Mesenteric fat pad (tissue), 1 donor: ENCODE results near the gene CLCN2. TPM values are rescaled to one million over a fixed set of nuclear protein-coding genes. Genes with fewer than 3 reads are reported as not detected.
A peak's percentile ranks its signal among the peaks of the same experiment; 100 is the strongest.

ENCODE experiments used
- DNase-seq: peaks from one replicate; pipeline ENCODE4 v3.0.0-alpha.2; 2020; ENCODE audit warnings: low spot score
- total RNA-seq: library from RNA; stranded (reverse); fragmentation: NEBNext Ultra II Directional; extraction: Animal tissue kit (Norgen Biotek cat#: 25700); gene quantifications from one replicate; pipeline ENCODE4 v1.2.1, GENCODE V29; 2021
- donor health status: DM: yes; HTN: yes; CAD: no.

CLCN2 gene
- total RNA-seq, 1 donor from 2014 or later = 3.8 TPM

DNA sequence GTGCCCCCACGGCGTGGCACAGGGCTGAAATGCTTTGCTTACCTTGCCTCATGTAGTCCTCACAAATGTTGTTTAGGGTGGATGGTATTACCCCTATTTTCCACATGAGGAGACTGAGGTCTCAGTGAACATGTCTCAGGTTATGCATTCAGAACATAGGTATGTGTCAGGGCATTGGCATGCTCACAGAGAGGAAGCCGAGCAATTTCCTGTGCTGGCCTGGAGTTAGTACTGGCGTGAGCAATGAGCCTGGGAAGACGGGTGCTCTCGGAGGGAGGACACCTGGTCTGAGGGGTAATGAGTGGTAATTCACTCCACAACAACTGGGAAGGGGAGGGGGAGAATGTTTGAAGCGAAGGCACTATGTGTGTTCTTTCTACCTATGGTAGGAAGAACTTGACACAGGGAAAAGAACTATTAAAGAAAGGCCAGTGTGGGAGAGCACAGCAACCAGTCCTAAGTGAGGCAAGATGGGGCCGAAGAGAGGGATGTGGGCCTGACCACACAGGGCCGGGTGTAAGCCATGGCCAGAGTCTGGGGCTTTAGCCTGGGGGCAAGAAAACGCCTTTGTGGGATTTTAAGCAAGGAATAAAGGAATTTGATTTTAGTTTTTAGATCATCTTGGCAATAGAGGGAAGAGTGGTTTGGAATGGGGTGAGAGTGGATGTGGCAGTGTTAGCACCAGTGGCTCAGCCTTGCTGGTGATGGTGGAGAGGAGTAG, 28.9 kb downstream of the CLCN2 start:
- no peak for DNase-seq

DNA sequence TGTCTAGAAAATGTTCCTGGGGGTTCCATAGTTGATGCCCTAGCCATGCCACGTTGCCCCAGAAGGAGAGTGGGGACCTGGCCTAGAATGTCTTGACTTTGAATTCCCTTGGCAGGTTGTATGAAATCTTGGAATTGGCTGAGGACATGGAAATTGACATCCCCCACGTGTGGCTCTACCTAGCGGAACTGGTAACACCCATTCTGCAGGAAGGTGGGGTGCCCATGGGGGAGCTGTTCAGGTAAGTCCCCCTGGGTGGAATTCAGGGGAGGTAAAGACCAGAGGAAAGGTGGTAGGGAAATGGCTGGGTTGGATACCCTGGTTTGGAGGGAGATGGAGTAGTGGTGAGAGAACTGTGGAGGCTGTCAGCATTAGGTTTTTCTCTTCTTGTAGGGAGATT, 32.9 kb downstream of the CLCN2 start:
- no peak for DNase-seq

DNA sequence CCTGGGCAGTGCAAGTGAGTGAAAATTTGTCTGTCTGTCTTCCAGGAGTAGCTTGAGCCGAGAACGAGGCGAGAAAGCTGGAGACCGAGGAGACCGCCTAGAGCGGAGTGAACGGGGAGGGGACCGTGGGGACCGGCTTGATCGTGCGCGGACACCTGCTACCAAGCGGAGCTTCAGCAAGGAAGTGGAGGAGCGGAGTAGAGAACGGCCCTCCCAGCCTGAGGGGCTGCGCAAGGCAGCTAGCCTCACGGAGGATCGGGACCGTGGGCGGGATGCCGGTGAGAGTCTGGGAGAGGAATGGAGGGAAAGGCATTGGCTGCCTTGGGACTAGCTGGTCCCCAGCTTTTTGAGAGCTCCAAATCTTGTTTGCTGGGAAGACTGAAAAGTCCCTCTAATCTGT, 34.2 kb downstream of the CLCN2 start:
- no peak for DNase-seq

DNA sequence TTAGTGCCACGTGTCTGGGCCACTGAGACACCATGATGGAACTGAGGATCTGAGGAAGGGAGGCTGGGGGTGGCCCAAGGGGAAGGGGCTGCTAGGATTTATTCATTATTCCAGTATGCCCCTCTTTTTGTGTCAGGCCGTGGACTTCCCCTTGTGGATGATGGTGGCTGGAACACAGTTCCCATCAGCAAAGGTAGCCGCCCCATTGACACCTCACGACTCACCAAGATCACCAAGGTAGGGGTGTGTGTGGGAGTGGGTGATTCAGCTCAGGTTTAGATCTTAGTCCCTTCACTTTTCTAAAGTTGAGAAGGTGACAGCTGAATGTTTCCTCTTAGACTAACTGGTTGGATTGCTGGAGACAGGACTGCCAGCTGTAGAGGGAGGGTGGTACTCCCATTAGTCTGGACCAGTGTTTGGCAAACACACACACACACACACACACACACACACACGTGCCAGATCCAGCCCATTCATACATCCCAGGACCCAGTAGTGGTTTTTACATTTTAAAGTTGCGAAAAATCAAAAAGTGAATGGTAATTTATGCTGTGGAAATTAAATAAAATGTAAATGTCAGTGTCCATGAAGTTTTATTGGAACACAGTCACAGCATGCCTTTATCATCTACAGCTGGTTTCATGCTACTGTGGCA, 35.6 kb downstream of the CLCN2 start:
- no peak for DNase-seq

DNA sequence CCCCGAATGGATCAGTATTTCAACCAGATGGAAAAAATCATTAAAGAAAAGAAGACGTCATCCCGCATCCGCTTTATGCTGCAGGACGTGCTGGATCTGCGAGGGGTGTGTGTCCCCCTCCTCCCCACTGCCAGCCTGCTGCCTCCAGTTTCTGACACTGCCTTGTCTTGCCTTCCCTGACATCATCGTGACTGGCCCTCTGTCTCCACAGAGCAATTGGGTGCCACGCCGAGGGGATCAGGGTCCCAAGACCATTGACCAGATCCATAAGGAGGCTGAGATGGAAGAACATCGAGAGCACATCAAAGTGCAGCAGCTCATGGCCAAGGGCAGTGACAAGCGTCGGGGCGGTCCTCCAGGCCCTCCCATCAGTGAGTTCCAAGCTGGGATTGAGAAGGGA, 36.1 kb downstream of the CLCN2 start:
- no peak for DNase-seq

DNA sequence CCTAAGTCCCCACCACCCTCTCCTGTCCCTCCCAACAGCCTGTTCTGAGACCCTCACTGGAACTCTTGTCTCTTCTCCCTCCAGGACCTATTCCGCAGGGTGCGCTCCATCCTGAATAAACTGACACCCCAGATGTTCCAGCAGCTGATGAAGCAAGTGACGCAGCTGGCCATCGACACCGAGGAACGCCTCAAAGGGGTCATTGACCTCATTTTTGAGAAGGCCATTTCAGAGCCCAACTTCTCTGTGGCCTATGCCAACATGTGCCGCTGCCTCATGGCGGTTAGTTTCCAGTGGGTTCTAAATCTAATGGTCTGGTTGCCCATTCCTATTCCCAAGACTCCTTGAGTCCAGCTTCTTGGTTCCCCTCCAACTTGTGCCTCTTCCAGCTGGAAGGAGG, 37.7 kb downstream of the CLCN2 start:
- DNase-seq = no peak

DNA sequence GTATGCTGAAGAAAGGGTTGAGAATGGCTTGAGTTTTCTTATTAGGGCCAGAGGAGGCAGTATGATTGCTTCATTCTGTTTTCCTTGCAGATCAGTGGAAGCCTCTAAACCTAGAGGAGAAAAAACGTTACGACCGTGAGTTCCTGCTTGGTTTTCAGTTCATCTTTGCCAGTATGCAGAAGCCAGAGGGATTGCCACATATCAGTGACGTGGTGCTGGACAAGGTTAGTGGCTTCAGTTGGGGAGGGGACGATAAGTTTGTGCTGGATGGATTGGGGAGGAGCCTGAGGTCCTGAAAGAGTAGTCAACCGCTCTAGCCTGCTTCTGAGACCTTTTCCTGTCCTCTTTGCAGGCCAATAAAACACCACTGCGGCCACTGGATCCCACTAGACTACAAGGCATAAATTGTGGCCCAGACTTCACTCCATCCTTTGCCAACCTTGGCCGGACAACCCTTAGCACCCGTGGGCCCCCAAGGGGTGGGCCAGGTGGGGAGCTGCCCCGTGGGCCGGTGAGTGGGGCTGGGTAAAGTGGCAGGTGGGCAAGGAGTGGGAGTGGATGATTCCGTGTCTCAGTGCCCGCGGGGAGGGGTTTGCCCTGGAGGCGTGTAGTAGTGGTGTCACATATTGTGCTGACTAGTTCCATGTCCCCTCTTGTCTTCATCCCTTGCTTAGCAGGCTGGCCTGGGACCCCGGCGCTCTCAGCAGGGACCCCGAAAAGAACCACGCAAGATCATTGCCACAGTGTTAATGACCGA, 38.5 kb downstream of the CLCN2 start:
- no peak for DNase-seq

DNA sequence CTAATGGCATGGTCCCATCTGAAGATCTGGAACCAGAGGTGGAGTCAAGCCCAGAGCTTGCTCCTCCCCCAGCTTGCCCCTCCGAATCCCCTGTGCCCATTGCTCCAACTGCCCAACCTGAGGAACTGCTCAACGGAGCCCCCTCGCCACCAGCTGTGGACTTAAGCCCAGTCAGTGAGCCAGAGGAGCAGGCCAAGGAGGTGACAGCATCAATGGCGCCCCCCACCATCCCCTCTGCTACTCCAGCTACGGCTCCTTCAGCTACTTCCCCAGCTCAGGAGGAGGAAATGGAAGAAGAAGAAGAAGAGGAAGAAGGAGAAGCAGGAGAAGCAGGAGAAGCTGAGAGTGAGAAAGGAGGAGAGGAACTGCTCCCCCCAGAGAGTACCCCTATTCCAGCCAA, 39.7 kb downstream of the CLCN2 start:
- no peak for DNase-seq

DNA sequence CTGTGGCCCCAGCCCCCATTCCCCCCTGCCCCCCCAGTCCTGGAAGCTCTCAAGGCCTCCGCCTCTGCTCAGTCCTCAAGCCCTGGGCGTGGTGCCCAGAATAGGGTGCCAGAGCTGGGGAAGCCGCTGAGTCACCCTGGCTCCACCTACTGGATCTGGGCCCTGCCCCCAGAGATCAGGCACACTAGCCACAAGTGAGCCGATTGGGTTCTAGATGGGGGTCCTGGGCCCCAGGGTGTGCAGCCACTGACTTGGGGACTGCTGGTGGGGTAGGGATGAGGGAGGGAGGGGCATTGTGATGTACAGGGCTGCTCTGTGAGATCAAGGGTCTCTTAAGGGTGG, 41.3 kb downstream of the CLCN2 start:
- DNase-seq = peak; percentile 96

DNA sequence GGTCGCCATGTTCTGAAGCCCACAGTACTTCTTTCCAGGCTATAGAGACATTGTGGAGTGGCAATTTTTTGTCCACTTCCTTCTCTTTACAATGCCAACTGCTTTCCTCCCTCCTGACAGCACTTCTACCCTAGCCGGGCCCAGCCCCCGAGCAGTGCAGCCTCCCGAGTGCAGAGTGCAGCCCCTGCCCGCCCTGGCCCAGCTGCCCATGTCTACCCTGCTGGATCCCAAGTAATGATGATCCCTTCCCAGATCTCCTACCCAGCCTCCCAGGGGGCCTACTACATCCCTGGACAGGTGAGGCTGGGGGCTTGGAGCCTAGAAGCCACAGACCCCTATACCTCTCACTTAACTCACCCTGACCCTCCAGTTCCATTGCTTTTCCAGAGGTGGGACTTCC, 44.2 kb downstream of the CLCN2 start:
- DNase-seq = no peak

DNA sequence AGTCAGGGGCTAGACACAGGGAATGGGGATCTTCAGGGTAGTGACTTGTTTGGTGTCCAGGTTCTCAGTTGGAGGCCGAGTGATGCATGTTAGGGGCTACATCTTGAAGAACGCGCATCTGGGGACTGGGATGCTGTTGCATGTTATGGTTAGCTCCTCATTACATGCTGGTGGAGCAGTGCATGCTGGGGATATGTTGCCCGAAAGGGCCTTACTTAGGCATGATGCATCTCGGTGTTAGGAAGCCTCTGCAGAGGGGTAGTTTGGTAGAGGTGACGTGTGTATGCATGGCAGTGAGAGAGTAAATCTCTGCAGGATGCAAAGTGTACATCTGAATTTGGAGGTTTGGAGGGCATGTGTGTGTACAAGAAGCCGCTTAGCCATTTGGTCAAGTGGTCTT, 44.6 kb downstream of the CLCN2 start:
- DNase-seq = no peak

DNA sequence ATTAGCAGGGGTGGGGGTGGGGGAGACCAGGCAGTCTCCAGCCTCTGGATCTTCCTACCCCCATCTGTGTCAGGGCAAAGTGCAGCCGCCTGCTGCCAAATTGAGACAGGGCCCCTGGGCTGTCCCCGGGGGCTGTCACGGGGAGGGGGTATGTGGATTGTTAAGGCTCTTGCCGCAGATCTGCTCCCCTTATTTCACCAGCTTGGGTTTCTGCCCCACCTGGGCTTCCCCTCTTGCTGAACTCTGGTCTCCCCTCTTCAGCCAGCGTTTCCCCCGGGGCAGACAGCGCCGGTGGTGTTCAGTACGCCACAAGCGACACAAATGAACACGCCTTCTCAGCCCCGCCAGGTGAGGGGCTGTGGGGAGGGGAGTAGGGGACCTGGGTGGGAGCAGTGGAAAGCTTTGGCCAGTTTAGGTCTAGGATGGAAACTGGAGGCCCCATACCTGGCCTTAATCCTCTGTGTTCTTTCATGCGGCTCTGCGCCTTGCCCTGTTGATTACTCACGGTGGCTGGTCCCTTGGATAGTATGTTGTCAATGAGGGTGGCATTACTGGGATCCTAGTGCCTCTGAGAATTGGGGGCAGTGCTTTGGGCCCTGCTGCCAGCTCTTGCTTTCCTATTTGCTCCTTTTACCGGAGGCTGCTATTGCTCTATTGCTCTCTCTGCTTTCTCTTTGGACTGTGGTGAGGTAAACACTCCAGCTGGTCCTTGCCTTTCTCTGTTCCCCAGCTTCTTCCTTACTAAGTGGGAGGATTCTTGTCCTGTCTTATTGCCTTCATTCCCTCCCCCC, 45.3 kb downstream of the CLCN2 start:
- no peak for DNase-seq

DNA sequence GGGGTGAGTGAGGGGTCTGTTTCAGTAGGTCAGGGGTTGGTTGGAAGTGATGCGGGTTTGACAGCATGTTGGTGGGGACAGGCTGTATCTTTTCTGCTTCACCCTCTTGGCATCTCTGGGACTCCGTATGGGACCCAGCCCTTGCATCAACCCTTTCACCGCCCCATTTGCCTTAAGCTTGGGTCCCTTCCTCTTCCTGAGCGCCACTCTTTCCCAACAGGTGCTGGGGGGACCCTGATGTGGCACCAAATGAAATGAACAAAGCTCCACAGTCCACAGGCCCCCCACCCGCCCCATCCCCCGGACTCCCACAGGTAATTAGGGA, 45.9 kb downstream of the CLCN2 start:
- no peak for DNase-seq

DNA sequence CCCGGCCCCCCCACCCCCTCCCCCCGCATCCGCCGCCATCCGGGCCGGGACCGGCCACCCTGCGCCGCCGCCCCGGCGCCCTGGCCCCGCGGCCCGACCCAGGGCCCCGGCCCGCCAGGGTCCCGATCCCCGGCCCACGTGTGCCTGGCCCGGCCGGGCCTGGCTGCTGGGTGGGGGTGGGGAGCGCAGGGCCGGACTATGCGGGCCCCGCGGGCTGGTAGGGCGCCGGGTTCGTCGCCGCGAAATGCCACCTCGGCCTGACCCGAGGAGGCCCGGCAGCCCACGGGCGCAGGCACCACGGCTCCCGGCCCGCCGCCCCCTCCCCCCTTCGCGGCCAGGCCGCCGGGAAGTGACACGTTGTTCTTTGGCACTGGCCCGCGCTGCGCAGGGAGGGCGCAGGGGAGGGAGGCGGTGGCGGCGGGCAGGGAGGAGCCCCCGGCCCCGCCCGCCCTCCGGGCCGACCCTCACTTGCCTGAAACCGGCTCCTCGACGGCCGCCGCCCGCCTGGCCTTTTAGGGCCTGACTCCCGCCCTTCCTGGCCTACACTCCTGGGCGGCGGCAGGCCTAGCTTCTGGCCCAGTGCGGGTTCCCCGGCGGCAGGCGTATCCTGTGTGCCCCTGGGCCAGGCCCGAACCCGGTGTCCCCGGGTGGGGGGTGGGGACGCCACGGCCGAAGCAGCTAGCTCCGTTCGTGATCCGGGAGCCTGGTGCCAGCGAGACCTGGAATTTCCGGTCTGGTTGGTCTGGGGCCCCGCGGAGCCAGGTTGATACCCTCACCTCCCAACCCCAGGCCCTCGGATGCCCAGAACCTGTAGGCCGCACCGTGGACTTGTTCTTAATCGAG, 46.5 kb downstream of the CLCN2 start:
- peak; percentile 98 for DNase-seq

DNA sequence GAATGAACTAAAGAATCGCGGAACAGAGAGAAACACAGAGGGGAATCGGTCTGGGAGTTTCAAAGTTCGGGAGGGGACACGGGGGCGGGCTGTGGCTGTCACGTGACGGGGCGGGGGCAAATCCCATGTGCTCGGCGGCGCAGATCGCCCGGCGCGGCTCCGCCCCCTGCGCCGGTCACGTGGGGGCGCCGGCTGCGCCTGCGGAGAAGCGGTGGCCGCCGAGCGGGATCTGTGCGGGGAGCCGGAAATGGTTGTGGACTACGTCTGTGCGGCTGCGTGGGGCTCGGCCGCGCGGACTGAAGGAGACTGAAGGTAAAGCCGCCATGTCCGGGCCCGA, 47.1 kb downstream of the CLCN2 start, which contains the start of gene EIF4G1:
EIF4G1 (plus strand) TSS at position 244 of the 337 bp plus-strand sequence. CDS start 1,191 bp downstream, outside the sequence.
- DNase-seq = peak; percentile 98

DNA sequence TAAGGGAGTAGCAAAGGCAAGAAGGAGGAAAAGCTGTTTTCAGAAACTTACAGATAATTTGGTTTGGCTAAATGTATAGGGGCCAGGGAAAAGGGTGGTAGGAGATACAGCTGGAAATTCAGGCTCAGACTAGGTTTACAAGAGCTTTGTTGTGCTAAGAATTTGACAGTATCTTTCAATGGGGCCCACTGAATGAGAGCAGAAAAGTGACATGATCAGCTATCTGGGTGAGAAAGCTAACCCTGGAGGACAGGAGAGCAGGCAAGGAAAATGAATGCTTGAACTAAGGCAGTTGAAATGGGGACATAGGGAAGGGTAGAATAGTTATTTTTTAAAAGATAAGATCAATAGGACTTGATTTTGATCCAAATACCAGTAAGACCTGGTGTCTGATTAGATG, 49.8 kb downstream of the CLCN2 start:
- DNase-seq = no peak

DNA sequence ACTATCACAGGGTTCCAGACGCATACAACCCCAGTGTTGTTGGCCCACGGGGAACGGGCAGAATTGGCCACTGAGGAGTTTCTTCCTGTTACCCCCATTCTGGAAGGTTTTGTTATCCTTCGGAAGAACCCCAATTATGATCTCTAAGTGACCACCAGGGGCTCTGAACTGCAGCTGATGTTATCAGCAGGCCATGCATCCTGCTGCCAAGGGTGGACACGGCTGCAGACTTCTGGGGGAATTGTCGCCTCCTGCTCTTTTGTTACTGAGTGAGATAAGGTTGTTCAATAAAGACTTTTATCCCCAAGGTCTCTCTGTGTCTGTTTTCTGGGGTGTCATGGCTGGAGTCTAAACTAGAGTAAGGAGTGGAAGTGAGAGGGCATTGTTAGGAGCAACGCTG, 52.7 kb downstream of the CLCN2 start:
- DNase-seq = no peak

DNA sequence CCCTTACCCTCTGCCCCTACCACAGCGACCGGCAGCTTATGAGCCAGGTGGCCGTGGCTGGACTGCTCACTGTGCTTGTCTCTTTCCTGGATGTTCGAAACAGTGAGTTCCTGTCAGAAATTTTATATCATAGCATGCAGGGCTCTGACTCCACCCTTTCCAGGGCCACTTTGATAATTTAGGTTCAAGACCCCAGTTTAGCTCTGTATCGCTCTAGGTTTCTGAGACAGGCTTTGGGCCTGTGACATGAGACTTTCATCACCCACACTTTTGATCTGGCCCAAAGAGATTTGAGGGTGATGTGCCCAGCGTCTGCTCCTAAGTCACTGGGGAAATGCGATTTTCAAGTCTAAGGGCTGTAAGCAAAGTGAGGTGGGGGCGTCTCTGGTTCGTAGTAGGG, 53.5 kb downstream of the CLCN2 start:
- DNase-seq = no peak

DNA sequence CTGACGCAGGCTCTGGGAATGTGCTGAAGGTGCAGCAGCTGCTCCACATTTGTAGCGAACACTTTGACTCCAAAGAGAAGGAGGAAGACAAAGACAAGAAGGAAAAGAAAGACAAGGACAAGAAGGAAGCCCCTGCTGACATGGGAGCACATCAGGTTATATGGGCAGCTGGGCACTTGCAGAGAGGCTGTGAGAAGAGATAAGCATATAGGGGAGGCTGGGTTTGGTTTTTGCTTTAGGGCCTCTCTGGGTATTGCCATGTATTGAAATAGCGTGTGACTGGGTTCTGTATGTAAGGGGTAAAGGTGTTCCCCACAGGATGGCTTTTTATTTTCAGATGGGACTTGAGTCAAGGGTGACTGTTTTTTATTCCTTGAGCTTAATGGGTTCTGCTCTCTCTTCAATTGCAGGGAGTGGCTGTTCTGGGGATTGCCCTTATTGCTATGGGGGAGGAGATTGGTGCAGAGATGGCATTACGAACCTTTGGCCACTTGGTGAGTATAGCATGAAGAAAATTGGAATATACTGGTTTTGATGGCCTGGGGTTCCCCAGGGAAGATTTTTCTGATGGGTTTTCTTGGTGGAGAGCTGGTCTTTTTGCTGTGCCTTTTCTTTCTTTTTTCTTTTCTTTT, 54.9 kb downstream of the CLCN2 start:
- no peak for DNase-seq

DNA sequence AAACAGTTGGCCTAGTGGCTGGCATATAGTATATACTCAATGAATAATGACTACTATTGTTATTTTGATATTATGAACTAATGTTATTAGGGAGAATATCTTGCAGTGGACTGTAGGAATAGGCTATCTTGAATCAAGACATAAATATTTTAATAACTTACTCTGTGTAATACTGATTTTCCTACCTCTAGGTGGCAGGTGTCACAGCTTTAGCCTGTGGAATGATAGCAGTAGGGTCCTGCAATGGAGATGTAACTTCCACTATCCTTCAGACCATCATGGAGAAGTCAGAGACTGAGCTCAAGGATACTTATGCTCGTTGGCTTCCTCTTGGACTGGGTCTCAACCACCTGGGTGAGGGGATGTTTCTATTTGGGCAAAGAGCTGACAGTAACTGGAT, 55.8 kb downstream of the CLCN2 start:
- no peak for DNase-seq

DNA sequence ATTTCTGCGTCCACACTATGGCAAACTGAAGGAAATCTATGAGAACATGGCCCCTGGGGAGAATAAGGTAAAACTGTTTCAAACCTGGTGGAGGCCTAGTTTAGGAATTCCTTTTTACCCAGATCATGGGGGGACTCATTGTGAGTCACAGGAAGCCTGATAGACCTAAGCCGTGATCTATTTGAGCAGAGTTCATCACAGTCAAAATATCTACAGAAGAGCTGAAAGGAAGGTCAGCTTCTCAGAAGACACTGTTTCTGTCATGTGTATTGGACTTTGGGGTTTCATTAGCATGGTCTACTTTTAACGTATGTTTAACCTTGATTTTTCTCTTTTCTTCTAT, 61.1 kb downstream of the CLCN2 start:
- DNase-seq = no peak
